Right lobe of liver (tissue), 6 donors: ENCODE data around the gene THEM4. TPM values are rescaled to one million over a fixed set of nuclear protein-coding genes. Genes with fewer than 3 reads are reported as not detected.

ENCODE experiments used
- ATAC-seq, 4 donors: fragments of 200-7000 bp; cut with Tn5 transposase; one replicate each; pipeline ENCODE4 v1.9.1; 2020; ENCODE audit warnings: mild to moderate bottlenecking in 4 of 4, moderate library complexity in 4 of 4
- DNase-seq, 3 donors: peaks; one replicate each; pipeline ENCODE4 v3.0.0-alpha.2; 2020
- H3K27ac ChIP-seq, 3 donors: fragments of 200-600 bp; one replicate each; pipeline ENCODE4 v1.8.0; 2022
- H3K27me3 ChIP-seq, 2 donors: fragments of 200-600 bp; one replicate each; pipeline ENCODE4 v1.8.0; 2022
- H3K36me3 ChIP-seq, 4 donors: fragments of 200-600 bp; sonication (generic) in 1 of 4; one replicate each; pipeline versions ENCODE4 v1.5.1 to v1.8.0; 2017 to 2022; ENCODE audit warnings: control low read depth in 1 of 4
- H3K4me1 ChIP-seq, 4 donors: fragments of 200-600 bp; sonication (generic) in 1 of 4; one replicate each; pipeline versions ENCODE4 v1.5.1 to v1.8.0; 2017 to 2022; ENCODE audit warnings: control low read depth in 1 of 4
- H3K4me3 ChIP-seq, 3 donors: fragments of 200-600 bp; one replicate each; pipeline ENCODE4 v1.8.0; 2022
- H3K9me3 ChIP-seq, 4 donors: fragments of 200-600 bp; sonication (generic) in 1 of 4; one replicate each; pipeline versions ENCODE4 v1.5.1 to v1.8.0; 2017 to 2022; ENCODE audit warnings: control low read depth in 1 of 4
- CTCF ChIP-seq, 4 donors: fragments of 200-600 bp in 3 of 4; fragments of 450-650 bp in 1 of 4; IDR thresholded peaks; one replicate each; pipeline versions ENCODE4 v1.5.1 to v1.8.0; 2016 to 2022; ENCODE audit warnings: antibody characterized with exemption in 4 of 4, mild to moderate bottlenecking in 2 of 4
- POLR2A ChIP-seq: fragments of 450-650 bp; IDR thresholded peaks from one replicate; pipeline ENCODE4 v1.6.1; 2017; ENCODE audit warnings: antibody characterized with exemption, mild to moderate bottlenecking
- WGBS: methylation state at CpG from one replicate; pipeline ENCODE4 v1.1.6; 2018; ENCODE audit warnings: low coverage, low lambda C conversion rate; ENCODE audit not compliant: insufficient coverage; ENCODE audit errors: missing lambda C conversion rate; 5-methylcytosine and 5-hydroxymethylcytosine counted together
- intact Hi-C, 2 donors: fragments of 100-400 bp; cut with DNase I; formaldehyde crosslinking; loops; one replicate each; pipeline versions ENCODE4 v1.11.2 to v1.14.1; 2022
- total RNA-seq, 6 experiments: library from RNA; depleted of rRNA in 2 of 6; stranded (reverse); fragments of >200 nt in 2 of 6; fragmentation: NEBNext Ultra II Directional in 3 of 6; extraction: Animal tissue kit (Norgen Biotek cat#: 25700) in 3 of 6; gene quantifications; one replicate each; pipeline versions ENCODE4 v1.1.0 to v1.2.4, GENCODE V29; 2016 to 2023
- donor health status: DM: no; HTN: yes; CAD: no.
- donor health status: DM: no; HTN: no; CAD: no.
- donor health status: DM: no; HTN: no; CAD: no.
- donor health status: DM: no; HTN: yes; CAD: no.
- donor health status: DM: no; HTN: yes; CAD: no.

The THEM4 gene
- total RNA-seq, 6 experiments from 2014 or later = 8.5 to 19.1 (median 9.2) TPM

GRCh38 chr1:151840421-151840820, 68.9 kb downstream of the THEM4 start:
- no peak overlapping the region for H3K4me3 ChIP-seq
- H3K9me3 ChIP-seq = no peaks in the 10 kb centered on the region
- intact Hi-C loops = loop anchor here in 1 of 2 donors (10.0 kb wide), 1 partner anchor 256 kb away; no protein-coding TSS in a partner anchor
- TF ChIP-seq POLR2A (no peak), CTCF (IDR thresholded peaks at IDR 0.05) (no peak)
- no peak overlapping the region for H3K27ac ChIP-seq
- ATAC-seq (no peak), DNase-seq (no peak)
- no peaks in the 10 kb centered on the region for H3K36me3 ChIP-seq
- H3K4me1 ChIP-seq = peaks cover 0 to 32% (median 8%) of the 10 kb centered on the region in 4 donors
- no peaks in the 10 kb centered on the region for H3K27me3 ChIP-seq

- no peaks in the 10 kb centered on the region for H3K36me3 ChIP-seq
- peak within 1 kb of the TSS; percentile 42 to 57 (median 48) for H3K4me3 ChIP-seq
- no peak within 1 kb of the TSS for H3K27ac ChIP-seq
- TF ChIP-seq CTCF (IDR thresholded peaks at IDR 0.05) (no peak), POLR2A (peak; percentile 27)
- DNase-seq (no peak), ATAC-seq (peak; percentile 8 to 36 (median 26))
- intact Hi-C loops = loop anchor here in 1 of 2 donors (10.0 kb wide), 1 partner anchor 255 kb away; no protein-coding TSS in a partner anchor
- H3K9me3 ChIP-seq = no peaks in the 10 kb centered on the region
- H3K4me1 ChIP-seq = peaks cover 0 to 39% (median 11%) of the 10 kb centered on the region in 4 donors
- H3K27me3 ChIP-seq = no peaks in the 10 kb centered on the region
- 34% methylated on average over 19 of the region's 47 CpGs for WGBS
Measured at GRCh38 chr1:151839457-151840403, 69.6 kb downstream of the THEM4 start, which contains the start of gene C2CD4D. Gene C2CD4D, minus strand, starts transcription at chr1:151839820. Its CDS starts 831 bp downstream, at chr1:151838989.

- WGBS = 30% methylated on average over 2 of the region's 16 CpGs
Measured at GRCh38 chr1:151839082-151839412, 70.3 kb downstream of the THEM4 start.

GRCh38 chr1:151838222-151839081, 70.9 kb downstream of the THEM4 start:
- H3K4me1 ChIP-seq = peaks cover 0 to 51% (median 17%) of the 10 kb centered on the region in 4 donors
- peak; percentile 29 for TF ChIP-seq POLR2A
- TF ChIP-seq CTCF (IDR thresholded peaks at IDR 0.05) = no peak
- ATAC-seq (peak; percentile 10 to 39 (median 25)), DNase-seq (peak in 1 of 3 donors; percentile 48)
- H3K27ac ChIP-seq = no peak overlapping the region
- intact Hi-C loops = no loop called here
- no peaks in the 10 kb centered on the region for H3K9me3 ChIP-seq
- H3K27me3 ChIP-seq = no peaks in the 10 kb centered on the region
- no peaks in the 10 kb centered on the region for H3K36me3 ChIP-seq
- peak overlapping the region; percentile 42 to 57 (median 48) for H3K4me3 ChIP-seq
- WGBS = no CpG with 5 or more reads among the region's 117 CpGs

More at GRCh38 chr1:151839082-151839412, 70.3 kb downstream of the THEM4 start:
- Histone ChIP-seq H3K27me3 (no peaks in the 10 kb centered on the region), H3K27ac (no peak overlapping the region), H3K36me3 (no peaks in the 10 kb centered on the region), H3K9me3 (no peaks in the 10 kb centered on the region), H3K4me1 (peaks cover 0 to 45% (median 14%) of the 10 kb centered on the region in 4 donors), H3K4me3 (peak overlapping the region; percentile 42 to 57 (median 48))
- intact Hi-C loops = no loop called here
- DNase-seq (no peak), ATAC-seq (no peak)
- TF ChIP-seq POLR2A = no peak
